Activated effector memory CD4-positive, alpha-beta T cell treated with Interleukin-2 at 50 U/mL for 16 hours (primary cell): ENCODE measurements around the gene EPHB2.
"Not testable (repeated sequence)": the region's sequence is repeated elsewhere in the genome, so short reads cannot be mapped to it uniquely, and the experiment has no call there.

ENCODE experiments used
- DNase-seq: peaks from one replicate; pipeline ENCODE4 v3.0.0-alpha.2; 2020

EPHB2 gene

DNA sequence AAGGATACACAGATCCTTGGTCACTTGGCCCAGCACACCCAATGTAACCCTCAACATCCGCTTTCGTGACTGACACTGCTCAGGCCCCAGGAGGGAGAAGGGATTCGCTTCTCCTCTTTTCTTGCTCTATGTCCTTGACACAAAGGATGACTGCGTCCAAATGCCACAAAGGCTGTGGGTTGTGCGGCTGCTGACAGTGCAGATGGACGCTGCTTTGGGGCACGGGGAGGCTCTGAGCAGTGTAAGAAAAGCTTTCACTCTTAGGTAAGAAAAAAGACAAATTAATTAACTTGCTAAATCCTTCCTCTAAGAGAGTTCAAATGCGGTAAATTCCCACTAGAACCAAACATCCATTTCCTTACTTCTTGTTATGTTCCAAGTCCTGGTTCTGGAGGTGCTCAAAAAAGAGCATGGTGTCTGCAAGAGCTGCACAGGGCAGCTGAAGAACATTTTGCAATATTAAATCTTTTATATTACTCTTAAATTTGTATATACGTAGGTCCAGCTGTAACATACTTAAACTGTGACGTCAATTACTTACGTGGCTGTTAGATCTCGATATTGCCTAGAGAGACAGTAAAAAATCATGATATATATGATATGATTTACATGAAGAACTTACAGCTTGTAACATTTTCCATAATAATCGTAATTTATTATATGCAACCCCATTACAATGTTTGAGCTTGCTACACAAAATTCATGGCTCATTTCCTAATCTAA lies 19.4 kb upstream of the EPHB2 start:
- no peak for DNase-seq

DNA sequence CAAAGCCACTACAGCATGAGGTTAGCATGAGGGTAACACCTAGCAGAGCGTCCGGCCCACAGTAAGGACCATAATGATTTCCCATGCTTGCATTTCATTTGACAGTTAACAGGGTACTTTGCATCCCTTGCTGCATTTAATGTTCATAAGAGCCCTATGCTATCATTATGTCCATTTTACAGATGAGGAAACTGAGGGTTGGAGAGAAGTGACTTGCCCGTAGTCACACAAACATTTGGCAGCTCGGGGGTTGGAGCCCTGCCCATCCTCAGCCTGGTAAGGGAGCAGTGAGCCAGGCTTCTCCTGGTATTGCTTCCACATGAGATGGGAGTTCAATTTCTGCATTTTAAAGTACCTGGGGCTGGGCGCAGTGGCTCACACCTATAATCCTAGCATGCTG lies 16.5 kb upstream of the EPHB2 start:
- no peak for DNase-seq

DNA sequence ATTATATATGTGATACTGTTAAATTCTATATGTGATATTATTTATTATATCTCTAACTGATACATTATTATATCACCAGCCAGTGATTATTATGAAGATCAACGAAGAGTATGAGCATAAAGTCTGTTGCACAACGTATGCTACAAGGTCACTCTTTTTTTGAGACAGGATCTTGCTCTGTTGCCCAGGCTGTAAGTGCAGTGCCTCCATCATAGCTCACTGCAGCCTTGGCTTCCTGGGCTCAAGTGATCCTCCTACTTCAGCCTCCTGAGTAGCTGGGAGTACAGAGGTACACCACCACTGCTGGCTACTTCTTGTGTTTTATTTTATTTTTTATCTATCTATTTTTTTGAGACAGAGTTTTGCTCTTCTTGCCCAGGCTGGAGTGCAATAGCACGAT lies 14.0 kb upstream of the EPHB2 start:
- DNase-seq = no peak

DNA sequence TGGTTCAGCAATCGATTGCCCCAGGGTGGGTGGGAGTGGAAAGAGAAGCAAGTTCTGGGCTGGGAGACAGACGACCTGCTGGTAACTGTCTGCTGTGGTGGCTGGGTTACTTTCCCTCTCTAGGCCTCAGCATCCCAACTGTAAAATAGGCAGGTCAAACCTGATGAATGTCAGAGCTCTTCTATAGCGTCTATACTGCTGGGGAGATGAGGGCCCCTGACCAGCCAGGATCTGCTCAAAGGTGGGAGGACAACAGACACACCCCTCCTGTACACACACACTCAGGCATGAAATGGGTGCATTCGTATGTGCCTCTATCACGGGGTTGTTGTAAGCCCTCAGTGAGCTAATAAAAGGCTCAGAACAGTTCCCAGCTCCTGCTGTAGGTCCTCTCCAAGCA lies 12.7 kb upstream of the EPHB2 start:
- no peak for DNase-seq

DNA sequence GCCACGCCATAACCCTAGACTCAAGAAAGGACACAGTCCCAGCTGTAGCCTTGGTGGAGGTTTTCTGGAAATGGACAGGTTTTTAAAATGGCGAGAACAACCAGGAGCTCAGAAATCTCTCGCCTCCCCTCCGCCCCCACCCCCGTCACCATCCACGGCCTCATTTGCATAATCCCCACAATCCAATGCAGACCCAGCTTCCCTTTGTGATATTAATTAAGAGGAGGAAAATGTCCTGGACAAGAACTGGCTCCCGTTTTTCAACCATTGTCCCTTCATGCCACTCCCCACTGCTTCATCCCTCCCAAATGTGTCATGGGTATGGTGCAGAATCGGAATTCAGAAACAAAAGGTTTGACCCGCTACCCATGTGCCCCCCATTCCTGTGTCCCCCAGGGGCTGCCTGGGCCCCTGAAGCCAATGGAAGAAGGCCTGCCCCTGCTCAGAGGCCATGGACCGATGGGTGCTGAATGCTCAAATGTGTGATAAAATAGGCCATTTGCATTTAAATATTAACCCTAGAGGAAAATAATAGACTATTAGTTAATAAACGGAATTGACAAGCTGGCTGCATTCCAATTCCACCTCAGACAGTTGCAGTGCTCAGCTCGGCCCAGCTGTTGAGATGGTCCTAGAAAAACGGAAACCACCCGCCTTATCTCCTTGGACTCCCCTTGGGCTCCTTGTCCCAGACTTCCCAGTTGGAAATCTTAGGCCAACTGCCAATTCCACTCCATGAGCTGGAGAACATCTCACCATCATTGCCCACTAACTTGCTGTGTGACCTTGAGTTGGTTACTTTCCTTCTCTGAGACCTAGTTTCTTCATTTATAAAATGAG lies 10.7 kb upstream of the EPHB2 start:
- DNase-seq = no peak

DNA sequence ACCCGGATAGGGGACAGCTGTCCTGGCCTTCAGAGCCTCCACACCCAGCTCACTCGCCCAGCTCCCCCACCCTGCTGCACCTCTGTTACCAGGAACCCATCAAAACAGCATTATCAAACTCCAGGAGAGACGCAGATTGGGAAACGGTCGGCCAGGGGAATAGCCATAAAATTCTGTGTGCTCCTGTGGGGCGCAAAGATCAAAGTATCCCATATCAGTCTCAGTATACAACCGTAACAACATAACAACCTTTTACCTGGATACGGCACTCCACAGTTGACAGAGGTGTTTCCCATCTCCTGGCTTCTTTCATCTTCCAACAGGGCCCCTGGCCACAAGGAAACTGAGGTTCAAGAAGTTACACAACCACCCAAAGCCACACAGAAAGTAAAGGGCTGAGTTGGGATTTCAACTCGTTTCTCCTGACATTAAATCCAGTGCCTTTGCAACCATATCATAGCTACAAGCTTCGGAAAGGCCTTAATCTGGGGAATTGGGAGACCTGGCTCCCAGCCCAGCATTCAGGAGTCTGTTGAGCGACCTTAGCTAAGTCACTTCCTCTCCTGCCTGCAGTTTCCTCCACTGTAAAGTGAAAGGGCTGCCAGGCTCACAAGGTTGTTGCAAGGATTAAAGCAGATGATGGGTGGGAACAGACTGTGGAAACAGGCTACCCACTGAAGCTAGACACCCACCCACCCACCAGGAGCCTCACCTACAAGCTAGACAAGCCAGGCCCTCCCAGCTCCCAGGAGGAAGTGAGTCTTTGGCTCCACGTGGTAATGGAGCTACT lies 8.1 kb upstream of the EPHB2 start:
- no peak for DNase-seq

DNA sequence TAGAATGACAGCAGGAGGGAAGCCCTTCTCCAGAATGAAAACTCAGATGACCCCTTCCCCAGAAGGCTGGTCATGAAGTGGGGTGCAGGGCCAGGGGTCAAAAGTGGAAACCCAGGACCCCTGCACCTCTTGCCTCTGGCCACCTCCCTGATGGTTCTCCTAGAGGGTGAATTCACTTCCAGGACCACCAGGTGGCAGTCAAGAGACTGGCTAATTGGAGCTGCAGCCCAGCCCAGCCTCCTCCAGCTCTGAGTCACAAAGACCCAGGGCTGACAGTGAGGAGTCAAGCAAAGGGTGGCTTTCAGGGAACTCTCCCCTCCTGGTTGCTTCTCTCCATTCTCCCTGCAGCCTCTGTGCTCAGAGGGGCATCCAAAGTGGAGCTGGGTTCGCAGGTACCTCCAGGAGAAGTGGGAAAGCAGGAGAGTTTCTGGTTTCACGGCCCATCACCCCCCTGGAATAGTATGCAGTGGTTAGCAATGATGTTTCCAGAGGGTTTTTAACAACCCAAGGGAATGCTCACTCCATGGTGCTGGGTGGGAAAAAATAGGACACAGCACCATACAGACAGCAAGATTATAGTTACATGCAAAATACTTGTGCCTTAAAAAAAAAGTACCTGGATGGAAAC lies 6.1 kb upstream of the EPHB2 start:
- peak; percentile 49 for DNase-seq

DNA sequence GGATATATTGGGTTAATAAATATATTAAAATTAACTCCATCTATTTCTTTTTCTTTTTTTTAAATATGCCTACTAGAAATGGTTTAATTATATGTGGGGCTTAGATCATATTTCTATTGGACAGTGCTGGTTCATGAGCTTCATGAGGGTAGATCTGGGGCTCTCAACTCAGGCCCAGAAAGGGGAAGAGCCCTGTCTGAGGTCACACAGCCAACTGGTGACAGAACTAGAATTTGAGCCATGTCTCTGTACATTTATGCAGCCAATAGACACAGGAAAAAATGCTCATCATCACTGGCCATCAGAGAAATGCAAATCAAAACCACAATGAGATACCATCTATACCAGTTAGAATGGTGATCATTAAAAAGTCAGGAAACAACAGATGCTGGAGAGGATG lies 5.1 kb upstream of the EPHB2 start:
- no peak for DNase-seq

DNA sequence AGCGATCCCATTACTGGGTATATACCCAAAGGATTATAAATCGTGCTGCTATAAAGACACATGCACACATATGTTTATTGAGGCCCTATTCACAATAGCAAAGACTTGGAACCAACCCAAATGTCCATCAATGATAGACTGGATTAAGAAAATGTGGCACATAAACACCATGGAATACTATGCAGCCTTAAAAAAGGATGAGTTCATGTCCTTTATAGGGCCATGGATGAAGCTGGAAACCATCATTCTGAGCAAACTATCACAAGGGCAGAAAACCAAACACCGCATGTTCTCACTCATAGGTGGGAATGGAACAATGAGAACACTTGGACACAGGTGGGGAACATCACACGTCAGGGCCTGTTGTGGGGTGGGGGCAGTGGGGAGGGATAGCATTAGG lies 4.5 kb upstream of the EPHB2 start:
- not testable (repeated sequence) for DNase-seq

DNA sequence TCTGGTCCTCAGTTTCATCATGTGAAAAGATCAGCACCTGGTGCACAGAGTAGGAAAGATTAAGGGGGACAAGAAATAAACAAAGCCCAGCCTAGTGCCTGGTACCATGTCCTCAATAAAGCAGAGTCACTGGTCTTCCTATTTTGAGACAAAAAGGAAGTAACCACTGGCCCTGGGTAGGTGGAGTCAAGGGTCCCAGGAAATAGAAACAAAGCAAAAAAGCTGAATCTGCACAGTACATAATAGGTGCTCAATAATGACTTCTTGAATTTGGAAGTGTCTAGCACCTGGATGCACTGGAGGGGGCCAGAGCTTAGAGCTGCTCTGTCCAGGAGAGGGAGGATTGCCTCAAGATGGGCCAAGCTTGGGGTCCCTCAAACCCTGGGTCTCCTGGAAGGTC lies 1.9 kb upstream of the EPHB2 start:
- DNase-seq = no peak

DNA sequence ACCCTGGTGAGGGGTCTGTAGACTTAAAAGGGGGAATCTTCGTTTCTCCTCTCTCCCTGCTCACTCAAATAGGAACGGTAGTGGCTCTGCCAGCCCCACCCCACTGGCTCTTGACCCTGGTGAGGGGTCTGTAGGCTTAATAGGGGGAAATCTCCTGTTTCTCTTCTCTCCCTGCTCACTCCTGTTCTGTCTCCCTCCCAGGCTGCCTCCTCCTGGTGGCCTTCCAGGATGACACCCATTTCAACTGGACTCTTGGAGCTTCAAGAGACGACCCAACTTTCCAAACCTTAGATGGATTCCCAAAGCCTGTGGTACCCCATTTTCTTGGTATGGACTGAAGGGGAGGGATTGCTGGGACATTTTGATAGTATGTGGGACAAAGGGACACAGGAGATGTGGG lies 1.4 kb upstream of the EPHB2 start:
- DNase-seq = no peak

DNA sequence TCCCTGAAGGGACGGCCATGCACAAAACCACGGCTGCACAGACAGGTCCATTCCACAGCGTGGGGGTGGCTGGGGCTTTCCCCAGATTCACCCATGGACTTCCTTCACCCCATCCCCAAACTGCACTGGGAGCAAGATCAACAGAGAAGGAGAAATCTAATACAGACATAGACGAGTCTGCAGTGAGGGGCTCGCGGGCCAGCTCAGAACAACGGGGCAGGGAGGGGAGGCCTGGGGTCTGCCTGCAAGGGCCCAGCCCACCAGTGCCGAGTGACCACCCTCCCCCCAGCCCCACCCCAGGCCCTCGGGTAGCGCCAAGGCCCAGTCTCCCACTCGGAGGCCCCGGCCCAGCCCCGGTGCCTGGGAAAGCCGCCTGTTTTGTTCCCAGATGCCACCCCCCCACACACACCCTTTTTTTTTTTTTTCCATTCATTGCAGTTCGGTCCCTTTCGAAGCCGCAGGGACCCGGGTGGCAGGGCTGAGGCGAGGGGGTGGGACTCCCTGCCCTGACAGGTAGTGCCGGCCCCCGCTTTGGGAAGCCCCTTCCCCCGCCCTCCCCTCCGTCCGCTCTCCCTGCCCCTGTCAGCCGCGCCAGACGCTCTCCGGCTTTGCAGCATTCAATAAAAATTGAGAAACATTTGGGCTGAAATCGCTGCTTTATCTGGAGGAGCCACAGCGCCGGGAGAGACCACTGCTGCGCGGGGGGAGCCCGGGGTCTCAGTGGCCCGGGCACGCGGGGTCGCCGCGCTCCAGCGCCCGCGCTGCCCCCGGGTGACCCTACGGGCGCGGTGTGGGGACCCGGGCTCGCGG lies 543 bp upstream of the EPHB2 start:
- DNase-seq = no peak

DNA sequence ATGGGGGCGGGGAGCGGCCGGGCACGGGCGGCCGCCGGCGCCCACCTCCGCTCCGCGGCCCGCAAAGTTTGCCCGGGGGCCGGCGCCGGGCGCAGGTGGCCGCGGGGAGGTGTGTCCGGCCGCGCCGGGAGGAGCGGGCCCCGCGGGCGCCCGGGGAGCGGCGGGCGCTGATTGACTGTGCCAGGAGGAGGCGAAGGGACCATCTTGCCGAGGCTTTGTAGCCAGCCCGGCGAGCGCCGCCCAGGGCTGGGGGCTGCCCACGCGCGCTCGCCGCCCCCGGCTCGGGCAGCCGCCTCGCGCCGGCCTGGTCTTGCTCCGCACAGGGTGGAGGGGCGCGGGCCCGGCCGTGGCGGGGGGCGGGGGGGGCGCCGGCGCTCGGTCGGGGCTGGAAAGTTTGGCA lies 432 bp downstream of the EPHB2 start:
- no peak for DNase-seq

DNA sequence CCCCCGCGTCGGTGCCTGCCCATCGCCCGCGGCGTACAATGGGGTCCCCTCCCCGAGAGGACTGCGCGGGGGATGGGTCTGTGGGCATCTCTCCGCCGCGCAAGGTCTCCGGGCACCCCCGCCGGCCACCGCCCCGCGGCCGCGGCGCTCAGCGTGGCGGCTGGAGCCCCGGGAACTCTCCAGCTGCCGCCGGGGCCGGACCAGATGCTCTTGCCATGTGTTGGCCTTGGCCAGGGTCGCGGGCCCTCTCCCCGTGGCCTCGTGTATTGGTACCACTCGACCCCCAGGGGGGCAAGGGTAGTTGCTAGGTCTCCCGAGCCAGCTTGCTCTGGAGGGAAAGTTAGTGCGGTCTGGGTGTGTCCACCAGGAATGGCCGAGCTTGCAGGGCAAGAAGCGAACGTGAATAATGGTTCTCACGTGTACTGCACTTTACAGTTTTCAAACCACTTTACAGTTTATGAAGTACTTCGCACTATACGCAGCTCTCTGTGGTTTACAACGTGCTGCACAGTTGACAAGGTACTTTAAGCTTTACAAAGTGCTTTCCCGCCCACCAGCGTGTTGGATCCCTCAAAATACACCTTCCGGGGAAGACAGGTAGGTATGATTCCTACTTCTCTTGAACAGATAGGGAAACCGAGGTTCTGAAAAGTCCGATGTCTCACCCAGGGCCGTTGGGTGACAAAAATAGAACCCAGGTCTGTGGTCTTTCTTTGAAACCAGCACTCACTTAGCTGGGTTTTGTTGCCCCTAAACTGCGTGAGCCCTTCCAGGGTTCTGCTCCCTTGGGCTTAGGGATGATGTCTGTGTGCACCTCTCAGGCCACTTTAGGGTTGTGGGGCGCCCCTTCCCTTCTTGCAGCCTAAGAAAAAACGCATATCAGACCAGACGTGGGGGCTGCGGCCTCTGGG lies 1.2 kb downstream of the EPHB2 start:
- DNase-seq = no peak

DNA sequence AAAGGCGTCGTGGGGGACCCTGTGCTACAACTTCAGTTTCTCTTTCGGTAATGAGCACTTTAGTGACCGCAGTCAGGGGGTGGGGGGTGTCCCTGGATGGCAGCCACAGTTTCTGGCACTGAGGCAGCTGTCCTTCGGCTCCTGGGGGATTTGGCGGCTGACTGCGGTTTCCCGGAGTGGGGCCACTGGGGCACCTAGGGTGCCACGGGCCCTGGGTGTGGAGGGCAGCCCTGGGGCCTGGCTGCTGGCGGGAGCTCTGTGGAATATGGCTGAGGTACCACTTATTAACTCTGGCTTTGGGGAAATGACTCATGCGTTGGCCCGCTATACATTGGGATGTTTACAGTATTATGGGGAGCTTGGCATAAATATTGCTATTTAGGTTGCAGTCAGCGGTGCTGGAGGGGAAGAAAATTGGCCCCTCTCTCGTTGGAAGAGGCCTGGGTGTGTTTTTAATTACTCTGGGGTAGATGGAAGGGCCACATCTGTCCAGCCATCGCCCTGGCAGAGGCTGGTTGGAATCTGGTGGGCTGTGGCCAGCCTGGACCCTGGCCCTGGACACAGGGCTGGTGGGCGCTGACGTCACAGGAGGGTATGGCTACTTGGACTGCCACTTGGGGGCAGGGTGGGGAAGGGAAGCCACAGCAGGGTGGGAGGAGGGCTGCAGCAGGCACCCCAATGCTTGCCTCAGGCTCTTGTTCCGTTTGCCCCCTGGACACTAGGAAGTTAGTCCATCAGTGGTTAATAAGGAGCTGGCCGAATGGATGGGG lies 2.0 kb downstream of the EPHB2 start:
- no peak for DNase-seq

DNA sequence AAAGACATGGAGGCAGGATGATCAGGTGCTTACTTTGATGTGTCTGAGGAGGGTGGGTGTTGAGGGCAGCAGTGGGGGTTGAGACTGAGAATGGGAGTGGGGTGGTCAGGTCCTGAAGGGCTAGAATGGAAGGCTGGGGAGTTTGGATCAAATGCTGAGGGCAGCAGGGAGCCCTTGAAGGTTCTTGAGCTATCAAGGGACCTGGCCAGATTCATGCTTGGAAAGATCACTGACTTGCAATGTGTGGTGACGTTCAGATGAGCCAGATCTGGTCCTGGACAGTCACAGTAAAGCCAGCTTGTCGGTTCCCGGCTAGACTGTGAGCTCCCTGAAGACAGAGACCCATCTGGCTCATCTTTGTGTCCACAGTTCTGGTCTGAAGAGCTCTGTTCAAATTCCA lies 3.8 kb downstream of the EPHB2 start:
- DNase-seq = no peak

DNA sequence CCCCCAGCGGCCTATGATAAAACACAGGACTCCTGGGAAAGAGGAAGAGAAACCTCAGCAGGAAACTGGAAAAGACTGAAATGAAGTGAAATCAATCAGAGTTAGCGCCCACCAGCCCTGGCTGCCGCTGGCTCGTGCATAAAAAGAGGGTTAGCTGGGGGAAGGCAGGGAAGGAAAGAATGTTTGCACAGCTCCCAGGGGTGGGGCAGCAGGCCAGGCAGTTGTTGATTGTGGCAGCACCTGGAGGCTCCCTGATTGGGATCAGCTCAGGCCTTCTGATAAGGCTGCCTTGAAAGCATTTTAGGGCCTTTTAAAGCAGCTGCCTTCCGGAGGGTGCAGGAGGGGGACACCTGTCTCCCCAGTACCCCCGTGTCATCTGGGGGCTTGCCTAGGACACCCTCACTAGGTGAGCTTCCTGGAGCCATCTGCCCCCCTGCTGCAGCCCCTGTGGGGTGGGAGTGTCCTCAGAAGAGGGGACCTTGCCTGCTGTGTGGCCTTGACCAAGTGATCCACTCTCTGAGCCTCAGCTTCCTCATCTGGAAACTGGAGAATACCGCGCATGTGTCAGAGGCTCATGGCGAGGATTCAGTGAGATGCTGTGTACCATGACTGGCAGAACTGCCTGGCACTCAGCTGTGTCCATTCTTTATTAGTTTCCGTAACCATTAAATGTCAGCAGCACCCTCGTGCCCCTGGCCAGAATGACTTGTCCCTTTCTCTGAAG lies 6.6 kb downstream of the EPHB2 start:
- DNase-seq = no peak

DNA sequence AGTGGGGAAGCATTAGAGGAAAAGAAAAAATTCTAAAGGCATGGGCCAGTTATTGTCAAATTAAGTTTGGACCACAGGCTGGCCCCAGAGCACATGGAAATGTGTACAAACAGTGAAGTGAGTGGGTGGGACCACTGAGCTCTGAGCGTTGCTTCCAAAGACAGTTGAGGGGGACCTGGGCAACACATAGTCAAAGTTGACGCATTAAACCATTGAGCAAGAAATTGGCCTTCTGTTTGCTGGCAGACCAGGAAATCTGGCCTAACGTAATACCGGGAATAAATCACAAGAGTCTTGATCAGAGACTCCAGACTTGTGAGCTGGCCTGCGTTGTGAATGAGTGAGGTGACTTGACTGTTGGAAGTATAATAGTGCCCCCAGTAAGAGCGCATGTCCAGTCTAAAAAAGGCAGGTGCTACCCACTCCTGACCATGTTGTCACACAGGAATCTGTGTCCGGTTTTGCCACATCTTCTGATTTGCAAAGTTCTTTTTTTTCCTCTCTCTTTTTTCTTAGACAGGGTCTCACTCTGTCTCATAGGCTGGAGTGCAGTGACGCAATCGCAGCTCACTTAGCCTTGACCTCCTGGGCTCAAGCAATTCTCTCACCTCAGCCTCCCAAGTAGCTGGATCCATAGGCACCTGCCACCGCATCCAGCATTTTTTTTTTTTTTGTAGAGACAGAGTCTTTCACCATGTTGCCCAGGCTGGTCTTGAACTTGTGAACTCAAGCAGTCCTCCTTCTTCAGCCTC lies 10.7 kb downstream of the EPHB2 start:
- no peak for DNase-seq
